GM12891 (cell line): Measurements from ENCODE around the gene TGFBR2.

Experiments
- POLR2A ChIP-seq: IDR thresholded peaks from 2 replicates; pipeline ENCODE4 v1.6.1; 2011; ENCODE audit warnings: low read depth, low read length, control low read depth
- POLR2AphosphoS5 ChIP-seq: IDR thresholded peaks from 2 replicates; pipeline ENCODE4 v1.6.1; 2011; ENCODE audit warnings: low read depth, low read length, control low read depth
- POU2F2 ChIP-seq: IDR thresholded peaks from 2 replicates; pipeline ENCODE4 v1.6.1; 2011; ENCODE audit warnings: low read depth, mild to moderate bottlenecking, control low read depth, low read length, moderate library complexity
- SPI1 ChIP-seq: IDR thresholded peaks from 2 replicates; pipeline ENCODE4 v1.6.1; 2011; ENCODE audit warnings: low read depth, low read length, control low read depth
- TAF1 ChIP-seq: IDR thresholded peaks from 2 replicates; pipeline ENCODE4 v1.6.1; 2011; ENCODE audit warnings: low read depth, low read length, control low read depth

GRCh38 chr3:30610702-30611368 is 4.4 kb downstream of the TGFBR2 start:
- no peak for TF ChIP-seq POLR2A
- TF ChIP-seq TAF1, result no peak
- TF ChIP-seq POLR2AphosphoS5, result no peak
- no peak for TF ChIP-seq SPI1
- no peak for TF ChIP-seq POU2F2
